Motor neuron (in vitro differentiated cells): ENCODE data around the gene CES2. TPM values are rescaled to one million over a fixed set of nuclear protein-coding genes. Genes with fewer than 3 reads are reported as not detected.
A peak's percentile ranks its signal among the peaks of the same experiment; 100 is the strongest.
"Not testable (repeated sequence)": the region's sequence is repeated elsewhere in the genome, so short reads cannot be mapped to it uniquely, and the experiment has no call there.

ENCODE experiments used
- ATAC-seq, 8 experiments: fragments of 200-7000 bp; cut with Tn5 transposase; replicated peaks in 6 of 8; 2 replicates each; pipeline ENCODE4 v1.8.0; 2021; ENCODE audit warnings: mild to moderate bottlenecking in 8 of 8, moderate library complexity in 8 of 8
- H3K27ac ChIP-seq, 2 donors: fragments of 250-450 bp; sonication (Bioruptor Pico); 2 replicates each; pipeline ENCODE4 v1.9.0; 2021; ENCODE audit warnings: antibody characterized with exemption in 2 of 2, mild to moderate bottlenecking in 2 of 2, moderate library complexity in 1 of 2
- H3K4me1 ChIP-seq, 2 donors: fragments of 250-450 bp; sonication (Bioruptor Pico); replicated peaks in 1 of 2; 2 replicates each; pipeline ENCODE4 v1.6.1; 2021; ENCODE audit warnings: antibody characterized with exemption in 2 of 2, mild to moderate bottlenecking in 2 of 2, moderate library complexity in 1 of 2
- H3K4me3 ChIP-seq, 5 donors: fragments of 250-450 bp; sonication (Bioruptor Pico); 2 replicates each; pipeline ENCODE4 v1.9.0; 2021; ENCODE audit warnings: antibody characterized with exemption in 5 of 5, mild to moderate bottlenecking in 5 of 5, moderate library complexity in 4 of 5
- whole genome bisulfite sequencing, 10 experiments: fragments of 450-650 bp; shearing (Covaris generic); methylation state at CpG; one replicate each; pipeline ENCODE4 v1.0.0; 2022; 5-methylcytosine and 5-hydroxymethylcytosine counted together
- in situ Hi-C, 9 experiments: fragments of 400-800 bp; cut with MboI; loops; one replicate each; pipeline ENCODE4 v1.15.0; 2021; ENCODE audit warnings: low sequenced_read_pairs in 9 of 9, low pct_unique_long_range_greater_than_20kb in 2 of 9; ENCODE audit not compliant: unreplicated experiment in 9 of 9
- total RNA-seq, 8 experiments: library from RNA; unstranded; fragments of 300-600 nt; gene quantifications; 2 replicates each; pipeline versions ENCODE4 v1.2.3 to v1.2.4, GENCODE V29; 2022

Gene CES2
- total RNA-seq, 8 experiments from 2014 or later: 16.8 to 73.9 (median 32.2) TPM

DNA sequence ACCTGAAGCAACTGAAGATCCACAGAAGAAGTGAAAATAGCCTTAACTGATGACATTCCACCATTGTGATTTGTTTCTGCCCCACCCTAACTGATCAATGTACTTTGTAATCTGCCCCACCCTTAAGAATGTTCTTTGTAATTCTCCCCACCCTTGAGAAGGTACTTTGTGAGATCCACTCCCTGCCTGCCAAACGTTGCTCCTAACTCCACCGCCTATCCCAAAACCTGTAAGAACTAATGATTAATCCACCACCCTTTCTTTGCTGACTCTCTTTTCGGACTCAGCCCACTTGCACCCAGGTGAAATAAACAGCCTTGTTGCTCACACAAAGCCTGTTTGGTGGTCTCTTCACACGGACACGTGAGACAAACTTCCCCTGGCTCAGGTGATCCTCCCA is 38.6 kb upstream of the CES2 start:
- H3K4me1 ChIP-seq: peaks cover 22 to 27% of the 10 kb centered on the region in 2 donors
- in situ Hi-C loops, ATAC-seq, H3K27ac ChIP-seq, H3K4me3 ChIP-seq: not testable (repeated sequence)
- WGBS, 10 experiments: 45 to 100% (median 72%) methylated on average over 1 to 4 of the region's 5 CpGs; no CpG with 5 or more reads in 2 of the 10 experiments

- no peak for ATAC-seq
- Histone ChIP-seq H3K4me1 (peaks cover 22 to 27% of the 10 kb centered on the region in 2 donors), H3K4me3 (no peak overlapping the region), H3K27ac (no peak overlapping the region)
- in situ Hi-C loops: no loop called here
- 83 to 100% (median 88%) methylated on average over 1 to 2 of the region's 3 CpGs; no CpG with 5 or more reads in 5 of the 10 experiments for WGBS, 10 experiments
Observed at GRCh38 chr16:66898207-66898606, 37.1 kb upstream of the CES2 start.

DNA sequence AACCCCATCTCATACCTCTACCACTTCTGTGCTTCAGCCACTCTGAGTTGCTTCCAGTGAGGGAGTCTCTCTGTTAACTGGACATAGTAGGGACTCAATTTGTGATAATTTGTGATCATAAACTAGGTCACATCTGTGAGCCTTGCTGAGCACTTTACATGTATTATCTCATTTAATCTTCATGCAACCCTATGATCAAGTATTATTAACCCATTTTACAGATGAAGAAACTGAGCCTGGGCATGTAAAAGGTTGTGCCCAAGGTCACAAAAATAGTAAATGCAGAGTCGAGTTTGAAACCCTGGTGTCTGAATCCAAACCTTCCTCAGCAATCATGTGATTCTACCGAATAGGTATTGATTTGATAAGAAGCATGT is 36.4 kb upstream of the CES2 start:
- ATAC-seq: no peak
- WGBS, 10 experiments: 20 to 100% (median 85%) methylated on average over 1 to 2 of the region's 2 CpGs; no CpG with 5 or more reads in 2 of the 10 experiments
- in situ Hi-C loops: no loop called here
- peak overlapping the region in 1 of 2 donors; percentile 86 for H3K27ac ChIP-seq
- no peak overlapping the region for H3K4me3 ChIP-seq
- H3K4me1 ChIP-seq: peaks cover 22 to 27% of the 10 kb centered on the region in 2 donors

DNA sequence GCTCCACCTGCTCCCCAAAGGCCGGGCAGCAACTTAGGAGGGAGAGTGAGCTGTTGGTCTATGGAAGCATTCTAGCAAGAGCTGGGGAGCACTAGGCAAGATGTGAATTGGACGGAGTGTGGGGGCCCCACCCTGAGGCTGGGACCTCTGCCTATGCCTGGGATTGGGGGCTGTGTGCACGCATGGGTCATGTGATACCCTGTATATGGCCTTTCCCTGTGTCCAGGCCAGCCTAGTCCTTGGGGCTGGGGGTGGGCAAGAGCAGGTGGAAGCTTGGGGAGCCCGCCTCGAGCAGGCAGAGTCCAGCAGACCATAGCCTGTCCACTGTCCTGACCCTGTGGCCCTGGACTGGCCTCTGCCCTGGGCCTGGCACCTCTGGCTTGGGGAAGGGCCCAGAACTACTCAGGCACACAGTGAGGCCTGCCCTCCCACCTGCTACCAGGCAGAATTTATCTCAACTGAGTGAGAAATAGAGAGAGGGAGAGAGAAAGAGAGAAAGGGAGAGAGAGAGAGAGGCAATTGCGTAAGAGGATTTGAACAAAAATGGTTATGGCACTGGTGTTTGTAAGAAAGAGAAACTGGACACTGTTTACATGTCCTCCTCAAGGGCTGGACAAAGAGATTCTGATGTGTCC is 35.9 kb upstream of the CES2 start:
- in situ Hi-C loops: no loop called here
- peaks cover 22 to 27% of the 10 kb centered on the region in 2 donors for H3K4me1 ChIP-seq
- WGBS, 10 experiments: 40 to 100% (median 91%) methylated on average over 1 to 3 of the region's 6 CpGs; no CpG with 5 or more reads in 4 of the 10 experiments
- H3K4me3 ChIP-seq: no peak overlapping the region
- ATAC-seq: peak in 7 of 8 experiments; percentile 8 to 34 (median 20)
- peak overlapping the region; percentile 72 to 86 for H3K27ac ChIP-seq

- H3K27ac ChIP-seq: peak overlapping the region; percentile 72 to 86
- ATAC-seq: peak; percentile 18 to 89 (median 86)
- in situ Hi-C loops: no loop called here
- H3K4me1 ChIP-seq: peaks cover 22 to 32% of the 10 kb centered on the region in 2 donors
- 0 to 100% (median 0%) methylated on average over 1 to 2 of the region's 9 CpGs; no CpG with 5 or more reads in 7 of the 10 experiments for WGBS, 10 experiments
- H3K4me3 ChIP-seq: no peak overlapping the region
Observed at GRCh38 chr16:66899945-66900710, 35.2 kb upstream of the CES2 start.

DNA sequence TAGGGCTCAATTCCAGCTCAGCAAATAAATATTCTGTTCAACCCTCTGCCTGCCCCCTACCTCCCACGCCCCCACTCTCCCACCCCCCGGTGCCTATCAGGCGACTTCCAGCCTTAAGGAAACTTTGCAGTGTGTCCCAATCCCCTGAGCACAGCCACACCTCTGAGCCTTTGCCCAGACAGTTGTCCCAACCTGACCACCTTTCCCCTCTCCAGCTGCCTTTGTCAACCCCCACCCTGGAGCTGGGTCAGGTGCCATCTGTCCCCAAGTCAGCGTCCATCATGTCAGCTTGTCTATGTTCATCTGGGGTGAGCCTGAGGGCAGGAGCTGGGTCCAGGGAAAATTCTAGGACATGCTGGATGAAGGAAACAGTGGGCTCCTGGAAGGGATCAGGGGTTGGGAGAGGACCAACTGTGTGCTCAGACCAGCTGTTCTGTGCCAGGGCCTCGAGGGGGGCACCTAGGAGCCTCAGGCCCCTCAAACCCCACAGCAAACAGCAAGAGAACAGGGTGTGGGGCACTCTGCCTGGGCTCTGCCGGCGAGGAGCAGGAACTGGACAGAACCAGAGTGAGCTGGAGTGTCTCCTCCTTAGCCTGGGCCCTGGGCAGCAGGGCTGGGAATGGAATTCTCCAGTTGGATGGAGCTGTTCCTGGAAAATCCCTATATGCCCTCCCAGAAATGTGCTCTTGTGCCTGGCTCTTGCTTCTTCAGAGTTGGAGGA is 34.4 kb upstream of the CES2 start:
- ATAC-seq: peak; percentile 2 to 46 (median 36)
- H3K27ac ChIP-seq: peak overlapping the region; percentile 19 to 86
- H3K4me3 ChIP-seq: no peak overlapping the region
- H3K4me1 ChIP-seq: peaks cover 23 to 37% of the 10 kb centered on the region in 2 donors
- in situ Hi-C loops: no loop called here
- 44 to 67% methylated on average over 1 to 4 of the region's 7 CpGs; no CpG with 5 or more reads in 8 of the 10 experiments for WGBS, 10 experiments

GRCh38 chr16:66901626-66902025 is 33.7 kb upstream of the CES2 start:
- H3K4me1 ChIP-seq: peaks cover 25 to 40% of the 10 kb centered on the region in 2 donors
- no peak for ATAC-seq
- 88 to 100% (median 95%) methylated on average over 3 to 9 of the region's 10 CpGs; no CpG with 5 or more reads in 7 of the 10 experiments for WGBS, 10 experiments
- in situ Hi-C loops: no loop called here
- peak overlapping the region in 1 of 2 donors; percentile 86 for H3K27ac ChIP-seq
- H3K4me3 ChIP-seq: no peak overlapping the region

GRCh38 chr16:66902648-66903543 is 32.4 kb upstream of the CES2 start:
- in situ Hi-C loops: no loop called here
- H3K4me1 ChIP-seq: peaks cover 25 to 40% of the 10 kb centered on the region in 2 donors
- 40 to 82% (median 72%) methylated on average over 1 to 6 of the region's 14 CpGs; no CpG with 5 or more reads in 4 of the 10 experiments for WGBS, 10 experiments
- H3K4me3 ChIP-seq: no peak overlapping the region
- ATAC-seq: no peak
- H3K27ac ChIP-seq: no peak overlapping the region

- no peak for ATAC-seq
- H3K27ac ChIP-seq: no peak overlapping the region
- in situ Hi-C loops: no loop called here
- H3K4me1 ChIP-seq: peaks cover 25 to 40% of the 10 kb centered on the region in 2 donors
- no peak overlapping the region for H3K4me3 ChIP-seq
- WGBS, 10 experiments: 80 to 100% (median 92%) methylated on average over 1 to 4 of the region's 11 CpGs; no CpG with 5 or more reads in 7 of the 10 experiments
Observed at GRCh38 chr16:66903544-66904427, 31.5 kb upstream of the CES2 start.

DNA sequence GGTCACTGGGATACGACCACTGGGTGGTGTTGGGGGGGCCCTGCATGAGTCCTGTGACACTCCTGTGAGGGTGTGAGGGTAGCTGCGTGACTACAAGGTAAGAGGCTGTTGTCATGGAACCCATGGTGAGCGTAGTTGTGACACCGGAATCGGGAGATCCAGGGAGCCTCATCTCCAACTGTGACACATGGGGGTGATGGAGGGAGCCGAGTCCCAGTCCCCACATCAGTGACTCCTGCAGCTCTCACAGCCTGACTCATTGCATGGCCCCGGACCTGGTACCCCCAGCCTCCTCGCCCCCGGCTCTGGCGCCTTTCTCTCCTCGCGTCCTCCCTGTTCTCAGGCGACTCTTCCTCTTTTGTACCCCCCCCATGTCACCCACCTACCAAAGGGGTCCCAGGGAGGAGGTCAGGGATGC is 30.9 kb upstream of the CES2 start:
- in situ Hi-C loops: no loop called here
- Histone ChIP-seq H3K4me3 (no peak overlapping the region), H3K4me1 (peaks cover 22 to 36% of the 10 kb centered on the region in 2 donors), H3K27ac (no peak overlapping the region)
- 67 to 90% (median 71%) methylated on average over 1 to 2 of the region's 13 CpGs; no CpG with 5 or more reads in 7 of the 10 experiments for WGBS, 10 experiments
- no peak for ATAC-seq

DNA sequence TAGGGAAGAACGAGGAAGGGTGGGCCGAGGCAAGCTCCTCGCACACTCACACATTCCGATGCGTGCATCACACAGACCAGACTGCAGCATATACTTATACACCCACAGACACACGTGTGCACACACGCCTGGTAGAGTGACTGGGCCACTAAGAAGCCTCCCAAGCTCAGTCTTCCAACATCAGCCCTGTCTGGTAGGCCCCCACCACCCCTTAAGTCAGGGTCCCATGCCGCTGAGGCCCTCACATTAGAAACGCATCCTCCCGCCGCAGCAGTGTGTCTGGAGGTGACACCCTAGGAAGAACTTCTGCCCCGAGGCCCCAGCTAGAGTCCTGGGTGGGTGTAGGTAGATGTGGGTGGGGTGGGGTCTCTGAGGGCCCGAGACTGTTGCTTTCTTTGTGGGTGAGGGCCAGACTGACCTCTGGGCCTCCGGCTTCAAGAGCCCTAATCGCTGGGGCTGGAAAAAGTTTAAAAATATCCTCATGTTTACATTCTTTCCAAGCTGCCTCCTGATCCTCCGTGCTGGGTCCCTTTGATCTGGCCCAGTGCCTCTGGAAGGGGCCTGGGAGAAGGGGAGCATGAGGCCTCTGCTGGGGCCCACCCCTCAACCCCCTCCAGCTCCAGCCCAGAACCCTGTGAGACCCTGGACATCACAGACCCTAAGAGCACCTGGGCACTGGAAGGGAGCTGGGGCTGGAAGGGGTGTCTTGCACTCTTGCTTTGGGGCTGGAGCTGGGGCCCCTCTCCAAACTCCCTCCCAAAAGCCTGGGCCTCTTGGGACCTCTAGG is 30.3 kb upstream of the CES2 start:
- in situ Hi-C loops: no loop called here
- no peak for ATAC-seq
- peaks cover 16 to 30% of the 10 kb centered on the region in 2 donors for H3K4me1 ChIP-seq
- 0 to 20% (median 20%) methylated on average over 1 of the region's 16 CpGs; no CpG with 5 or more reads in 7 of the 10 experiments for WGBS, 10 experiments
- no peak overlapping the region for H3K4me3 ChIP-seq
- H3K27ac ChIP-seq: peak overlapping the region in 1 of 2 donors; percentile 20
